HUES6 (cell line): Measurements from ENCODE around the gene SNRPA.
A peak's percentile ranks its signal among the peaks of the same experiment; 100 is the strongest.

ENCODE experiments used
- H3K27ac ChIP-seq: 2 replicates; pipeline ENCODE4 v1.7.0; 2013; ENCODE audit warnings: low read depth, mild to moderate bottlenecking, low read length, inconsistent platforms
- H3K27me3 ChIP-seq: 2 replicates; pipeline ENCODE4 v1.6.1; 2013; ENCODE audit warnings: low read length; ENCODE audit not compliant: control insufficient read depth, insufficient read depth
- H3K36me3 ChIP-seq: 2 replicates; pipeline ENCODE4 v1.6.1; 2013; ENCODE audit warnings: low read length; ENCODE audit not compliant: control insufficient read depth, insufficient read depth
- H3K4me1 ChIP-seq: 2 replicates; pipeline ENCODE4 v1.6.1; 2013; ENCODE audit warnings: low read length; ENCODE audit not compliant: control insufficient read depth, insufficient read depth
- H3K4me3 ChIP-seq: 2 replicates; pipeline ENCODE4 v1.5.1; 2013; ENCODE audit warnings: low read depth, low read length
- H3K9ac ChIP-seq: one replicate; pipeline ENCODE4 v1.6.1; 2013; ENCODE audit warnings: mild to moderate bottlenecking, low read length
- H3K9me3 ChIP-seq: 2 replicates; pipeline ENCODE4 v1.6.1; 2013; ENCODE audit warnings: low read depth, low read length; ENCODE audit not compliant: control insufficient read depth, insufficient read depth

The SNRPA gene

DNA sequence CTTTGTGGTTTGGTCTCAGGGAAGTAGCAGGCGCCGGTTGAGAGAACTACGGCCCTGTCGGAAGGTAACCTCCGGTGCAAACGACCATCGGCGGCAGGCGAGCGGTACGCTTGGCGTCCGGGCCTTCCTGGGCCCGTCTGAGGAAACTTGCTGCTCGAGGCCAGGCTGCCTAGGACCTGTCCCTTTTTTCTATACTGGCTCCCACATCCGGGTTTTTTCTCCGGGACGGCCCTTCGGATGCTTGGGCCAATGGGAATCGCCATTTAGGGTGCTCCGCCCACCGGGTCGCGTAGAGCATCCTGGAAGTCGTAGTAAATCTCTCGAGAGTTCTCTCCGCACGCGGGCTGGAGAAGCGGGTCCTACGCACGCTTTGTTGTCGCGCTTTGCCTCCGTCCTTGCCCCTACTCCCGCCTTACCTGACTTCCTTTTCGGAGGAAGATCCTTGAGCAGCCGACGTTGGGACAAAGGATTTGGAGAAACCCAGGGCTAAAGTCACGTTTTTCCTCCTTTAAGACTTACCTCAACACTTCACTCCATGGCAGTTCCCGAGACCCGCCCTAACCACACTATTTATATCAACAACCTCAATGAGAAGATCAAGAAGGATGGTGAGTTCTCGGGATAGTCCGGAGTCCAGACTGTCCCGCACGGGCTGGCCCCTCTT lies at the start of gene SNRPA:
Gene SNRPA, plus strand, starts transcription at position 330 of the 664 bp plus-strand sequence. Its CDS starts 206 bp downstream, at position 536.
- Histone ChIP-seq H3K36me3 (peaks cover 32% of the 10 kb centered on the region), H3K27ac (peak within 1 kb of the TSS; percentile 97), H3K27me3 (no peaks in the 10 kb centered on the region), H3K4me1 (peaks cover 22% of the 10 kb centered on the region), H3K9me3 (no peaks in the 10 kb centered on the region), H3K9ac (peak within 1 kb of the TSS; percentile 98), H3K4me3 (peak within 1 kb of the TSS; percentile 93)

GRCh38 chr19:40701758-40702157 lies 49.2 kb upstream of the SNRPA start:
- Histone ChIP-seq H3K4me3 (no peak overlapping the region), H3K27me3 (no peaks in the 10 kb centered on the region), H3K27ac (no peak overlapping the region), H3K9ac (no peak overlapping the region), H3K9me3 (no peaks in the 10 kb centered on the region), H3K36me3 (peaks cover 78% of the 10 kb centered on the region), H3K4me1 (no peaks in the 10 kb centered on the region)

DNA sequence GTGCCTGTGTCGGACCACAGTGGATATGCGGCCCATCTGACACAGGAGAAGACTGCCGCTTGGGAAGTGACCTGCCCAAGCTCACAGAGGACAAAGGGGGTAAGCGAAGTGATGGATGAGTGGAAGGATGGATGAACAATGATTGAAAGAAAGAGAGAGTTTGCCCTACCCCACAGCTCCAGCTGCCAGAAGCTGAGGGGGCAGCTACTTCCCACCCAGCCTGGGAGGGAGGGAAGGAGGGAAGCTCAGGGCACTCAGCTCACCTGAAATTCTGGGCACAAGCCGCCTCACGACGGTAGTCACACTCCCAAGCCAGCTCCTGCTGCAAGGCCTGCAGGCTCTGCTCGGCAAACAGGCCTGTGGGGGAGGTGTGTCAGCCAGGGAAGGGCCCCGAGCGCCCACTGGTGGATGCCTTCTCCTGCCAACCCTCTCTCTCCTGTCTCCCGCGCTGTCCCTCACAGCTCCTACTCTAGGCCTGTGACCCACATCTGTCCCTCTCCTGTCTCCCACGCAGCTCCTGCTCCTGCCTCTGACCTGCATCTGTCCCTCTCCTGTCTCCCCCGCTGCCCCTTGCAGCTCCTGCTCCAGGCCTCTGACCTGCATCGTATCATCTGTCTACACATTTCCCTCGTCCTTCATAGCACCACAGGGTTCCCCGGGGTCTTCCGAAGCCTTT lies 48.5 kb upstream of the SNRPA start:
- H3K9me3 ChIP-seq, result no peaks in the 10 kb centered on the region
- H3K9ac ChIP-seq, result peak overlapping the region; percentile 32
- H3K4me3 ChIP-seq, result no peak overlapping the region
- H3K27me3 ChIP-seq, result no peaks in the 10 kb centered on the region
- H3K4me1 ChIP-seq, result no peaks in the 10 kb centered on the region
- no peak overlapping the region for H3K27ac ChIP-seq
- peaks cover 77% of the 10 kb centered on the region for H3K36me3 ChIP-seq

- H3K4me3 ChIP-seq, result no peak overlapping the region
- H3K27me3 ChIP-seq, result no peaks in the 10 kb centered on the region
- H3K9ac ChIP-seq, result no peak overlapping the region
- H3K27ac ChIP-seq, result no peak overlapping the region
- H3K9me3 ChIP-seq, result no peaks in the 10 kb centered on the region
- H3K36me3 ChIP-seq, result peaks cover 83% of the 10 kb centered on the region
- H3K4me1 ChIP-seq, result no peaks in the 10 kb centered on the region
Observed at GRCh38 chr19:40703029-40703755, 47.8 kb upstream of the SNRPA start.

- H3K27me3 ChIP-seq, result no peaks in the 10 kb centered on the region
- H3K4me3 ChIP-seq, result no peak overlapping the region
- no peak overlapping the region for H3K9ac ChIP-seq
- no peak overlapping the region for H3K27ac ChIP-seq
- H3K9me3 ChIP-seq, result no peaks in the 10 kb centered on the region
- peaks cover 90% of the 10 kb centered on the region for H3K36me3 ChIP-seq
- no peaks in the 10 kb centered on the region for H3K4me1 ChIP-seq
Observed at GRCh38 chr19:40704491-40705361, 46.3 kb upstream of the SNRPA start.

- Histone ChIP-seq H3K9ac (no peak overlapping the region), H3K9me3 (no peaks in the 10 kb centered on the region), H3K4me1 (no peaks in the 10 kb centered on the region), H3K27ac (no peak overlapping the region), H3K4me3 (no peak overlapping the region), H3K36me3 (peaks cover 88% of the 10 kb centered on the region), H3K27me3 (no peaks in the 10 kb centered on the region)
Observed at GRCh38 chr19:40705362-40705651, 45.7 kb upstream of the SNRPA start.

- no peak overlapping the region for H3K4me3 ChIP-seq
- no peaks in the 10 kb centered on the region for H3K4me1 ChIP-seq
- H3K27me3 ChIP-seq, result no peaks in the 10 kb centered on the region
- no peaks in the 10 kb centered on the region for H3K9me3 ChIP-seq
- no peak overlapping the region for H3K27ac ChIP-seq
- H3K36me3 ChIP-seq, result peaks cover 88% of the 10 kb centered on the region
- no peak overlapping the region for H3K9ac ChIP-seq
Observed at GRCh38 chr19:40705950-40706619, 44.9 kb upstream of the SNRPA start.

DNA sequence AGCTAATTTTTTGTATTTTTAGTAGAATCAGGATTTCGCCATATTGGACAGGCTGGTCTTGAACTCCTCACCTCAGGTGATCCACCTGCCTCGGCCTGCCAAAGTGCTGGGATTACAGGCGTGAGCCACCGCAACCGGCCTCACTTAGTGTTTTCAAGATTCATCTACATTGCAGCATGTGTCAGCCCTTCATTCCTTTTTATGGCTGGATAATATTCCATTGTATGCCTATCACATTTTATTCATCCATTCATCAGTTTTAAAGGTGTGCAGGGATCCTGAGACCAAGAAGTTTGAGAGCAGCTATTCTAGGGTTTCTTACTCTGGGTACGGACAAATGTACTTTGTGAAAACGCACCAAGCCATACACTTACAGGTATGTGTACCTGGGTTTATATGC lies 43.4 kb upstream of the SNRPA start:
- Histone ChIP-seq H3K27me3 (no peaks in the 10 kb centered on the region), H3K4me1 (no peaks in the 10 kb centered on the region), H3K9ac (no peak overlapping the region), H3K9me3 (no peaks in the 10 kb centered on the region), H3K27ac (no peak overlapping the region), H3K36me3 (peaks cover 86% of the 10 kb centered on the region), H3K4me3 (no peak overlapping the region)

GRCh38 chr19:40709817-40710216 lies 41.2 kb upstream of the SNRPA start:
- H3K4me1 ChIP-seq, result no peaks in the 10 kb centered on the region

GRCh38 chr19:40713939-40714338 lies 37.1 kb upstream of the SNRPA start:
- H3K9ac ChIP-seq, result no peak overlapping the region
- no peak overlapping the region for H3K4me3 ChIP-seq
- no peak overlapping the region for H3K27ac ChIP-seq

More at GRCh38 chr19:40709817-40710216, 41.2 kb upstream of the SNRPA start:
- Histone ChIP-seq H3K27me3 (no peaks in the 10 kb centered on the region), H3K9ac (no peak overlapping the region), H3K4me3 (no peak overlapping the region), H3K9me3 (no peaks in the 10 kb centered on the region), H3K27ac (no peak overlapping the region), H3K36me3 (peaks cover 74% of the 10 kb centered on the region)

More at GRCh38 chr19:40713939-40714338, 37.1 kb upstream of the SNRPA start:
- no peaks in the 10 kb centered on the region for H3K9me3 ChIP-seq
- H3K27me3 ChIP-seq, result no peaks in the 10 kb centered on the region
- peaks cover 38% of the 10 kb centered on the region for H3K36me3 ChIP-seq
- H3K4me1 ChIP-seq, result peaks cover 10% of the 10 kb centered on the region
